AG10803 (cell line): Measurements from ENCODE around the gene NOS2.

Source experiments
- DNase-seq: peaks from one replicate; pipeline ENCODE4 v3.0.0; 2010; ENCODE audit warnings: low read depth
- H3K4me3 ChIP-seq: 2 replicates; pipeline ENCODE4 v1.5.1; 2011; ENCODE audit warnings: mild to moderate bottlenecking, low read length, control low read depth
- CTCF ChIP-seq: conservative IDR thresholded peaks from 2 replicates; pipeline ENCODE4 v1.5.1; 2011; ENCODE audit warnings: mild to moderate bottlenecking, low read length, control low read depth, inconsistent platforms

Gene NOS2

GRCh38 chr17:27821318-27821717 is 21.0 kb upstream of the NOS2 start:
- TF ChIP-seq CTCF, result no peak
- no peak overlapping the region for H3K4me3 ChIP-seq

GRCh38 chr17:27819145-27819544 is 18.8 kb upstream of the NOS2 start:
- DNase-seq, result no peak
- H3K4me3 ChIP-seq, result no peak overlapping the region
- TF ChIP-seq CTCF, result no peak

More at GRCh38 chr17:27821318-27821717, 21.0 kb upstream of the NOS2 start:
- DNase-seq, result no peak

DNA sequence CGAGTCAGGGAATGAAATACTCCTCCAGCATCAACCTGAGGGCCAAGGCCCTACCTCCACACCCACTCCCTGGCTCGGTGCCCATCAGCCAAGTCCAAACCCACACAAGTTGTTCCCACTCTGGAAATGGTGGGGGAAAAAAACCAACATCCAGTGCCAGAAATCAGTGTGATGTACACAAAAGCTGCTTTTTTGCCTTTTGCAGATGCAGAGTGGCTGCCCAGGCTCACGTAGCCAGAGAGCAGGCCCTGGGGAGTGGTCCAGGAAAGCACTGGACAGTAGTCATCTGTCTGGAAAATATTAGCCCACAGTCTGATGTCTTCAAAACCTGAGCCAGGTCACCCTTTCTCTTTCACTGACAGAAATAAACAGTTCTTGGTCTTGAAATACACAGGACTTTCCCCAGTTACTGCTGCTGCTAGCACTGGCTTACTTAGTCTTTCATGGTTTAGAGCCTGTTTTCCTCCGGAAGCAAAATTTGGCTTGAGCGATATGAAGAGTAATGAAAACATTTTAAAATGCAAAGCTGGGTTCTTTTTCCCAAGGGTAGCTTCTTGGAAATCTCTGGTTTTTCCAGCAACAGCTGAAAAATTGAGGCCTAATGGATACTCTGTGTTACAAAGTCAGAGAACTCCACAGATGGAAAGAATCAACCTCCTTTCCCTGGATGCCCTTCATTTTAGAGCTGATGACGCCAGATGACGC is 18.2 kb upstream of the NOS2 start:
- no peak for TF ChIP-seq CTCF
- H3K4me3 ChIP-seq, result no peak overlapping the region
- DNase-seq, result no peak

DNA sequence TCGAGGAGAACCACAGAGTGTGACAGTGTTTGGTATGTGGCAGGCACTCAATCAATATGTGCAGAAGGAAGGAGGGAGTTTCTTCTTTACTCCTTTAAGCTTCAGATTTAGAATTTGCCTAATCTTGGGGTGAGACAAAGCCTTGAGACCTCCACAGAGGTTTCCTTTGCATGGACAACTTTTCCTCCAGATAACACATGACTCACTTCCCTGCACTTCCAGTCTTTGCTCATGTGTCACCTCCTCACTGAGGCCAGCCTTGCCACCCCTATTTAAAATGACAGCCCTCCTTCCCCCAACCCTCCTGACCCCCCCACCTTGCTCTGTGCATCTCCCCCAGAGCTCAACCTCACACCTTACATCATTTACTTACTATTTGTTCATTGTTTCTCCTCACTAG is 17.4 kb upstream of the NOS2 start:
- TF ChIP-seq CTCF, result no peak
- H3K4me3 ChIP-seq, result no peak overlapping the region
- no peak for DNase-seq

- no peak for TF ChIP-seq CTCF
- DNase-seq, result no peak
Measured at GRCh38 chr17:27816946-27817345, 16.6 kb upstream of the NOS2 start.

GRCh38 chr17:27811961-27812360 is 11.6 kb upstream of the NOS2 start:
- no peak overlapping the region for H3K4me3 ChIP-seq
- no peak for DNase-seq
- no peak for TF ChIP-seq CTCF

More at GRCh38 chr17:27816946-27817345, 16.6 kb upstream of the NOS2 start:
- H3K4me3 ChIP-seq, result no peak overlapping the region

- no peak for TF ChIP-seq CTCF
- H3K4me3 ChIP-seq, result no peak overlapping the region
Measured at GRCh38 chr17:27810902-27811557, 10.7 kb upstream of the NOS2 start.

More at GRCh38 chr17:27810902-27811557, 10.7 kb upstream of the NOS2 start:
- DNase-seq, result peak; percentile 6
